Left hindlimb (tissue), 1 donor: ENCODE results near the gene RAD51B.
"Not testable (repeated sequence)": the region's sequence is repeated elsewhere in the genome, so short reads cannot be mapped to it uniquely, and the experiment has no call there.

Experiments
- DNase-seq: peaks from one replicate; pipeline ENCODE4 v3.0.0-alpha.2; 2018

The RAD51B gene

GRCh38 chr14:67819563-67820421 lies at the start of gene RAD51B:
Gene RAD51B, plus strand, starts transcription at chr14:67819779.
- peak; percentile 88 for DNase-seq

- no peak for DNase-seq
Measured at GRCh38 chr14:67773844-67774377, 45.7 kb upstream of the RAD51B start.

- DNase-seq = no peak
Measured at GRCh38 chr14:67776653-67777322, 42.8 kb upstream of the RAD51B start.

- DNase-seq = no peak
Measured at GRCh38 chr14:67778792-67779191, 40.8 kb upstream of the RAD51B start.

- DNase-seq = no peak
Measured at GRCh38 chr14:67782090-67782489, 37.5 kb upstream of the RAD51B start.

- no peak for DNase-seq
Measured at GRCh38 chr14:67784244-67784823, 35.2 kb upstream of the RAD51B start.

- DNase-seq = no peak
Measured at GRCh38 chr14:67785270-67786109, 34.1 kb upstream of the RAD51B start.

GRCh38 chr14:67787673-67788072 lies 31.9 kb upstream of the RAD51B start:
- no peak for DNase-seq

GRCh38 chr14:67798731-67799130 lies 20.8 kb upstream of the RAD51B start:
- DNase-seq = no peak

- DNase-seq = no peak
Measured at GRCh38 chr14:67800743-67801142, 18.8 kb upstream of the RAD51B start.

- DNase-seq = no peak
Measured at GRCh38 chr14:67806246-67806645, 13.3 kb upstream of the RAD51B start.

- no peak for DNase-seq
Measured at GRCh38 chr14:67814821-67815220, 4.8 kb upstream of the RAD51B start.

- DNase-seq = no peak
Measured at GRCh38 chr14:67815573-67816225, 3.9 kb upstream of the RAD51B start.

GRCh38 chr14:67816326-67817002 lies 3.1 kb upstream of the RAD51B start, which contains the start of gene ZFYVE26:
Gene ZFYVE26, minus strand, starts transcription at chr14:67816590. Its CDS starts 627 bp downstream, at chr14:67815963.
- peak; percentile 95 for DNase-seq

GRCh38 chr14:67817750-67818438 lies 1.7 kb upstream of the RAD51B start:
- no peak for DNase-seq

GRCh38 chr14:67818476-67818875 lies 1.1 kb upstream of the RAD51B start:
- not testable (repeated sequence) for DNase-seq

- no peak for DNase-seq
Measured at GRCh38 chr14:67820428-67820971, 921 bp downstream of the RAD51B start.

- DNase-seq = no peak
Measured at GRCh38 chr14:67821121-67821520, 1.5 kb downstream of the RAD51B start.

- DNase-seq = no peak
Measured at GRCh38 chr14:67831113-67831512, 11.5 kb downstream of the RAD51B start.

- DNase-seq = no peak
Measured at GRCh38 chr14:67833403-67833802, 13.8 kb downstream of the RAD51B start.
